ENCODE measurements around the gene ZC2HC1B. TPM values are rescaled to one million over a fixed set of nuclear protein-coding genes. Genes with fewer than 3 reads are reported as not detected.
"Not testable (repeated sequence)": the region's sequence is repeated elsewhere in the genome, so short reads cannot be mapped to it uniquely, and the experiment has no call there.

The ZC2HC1B gene
- total RNA-seq, 1 experiment from 2014 or later: not detected

GRCh38 chr6:143867236-143867635 is 3.0 kb downstream of the ZC2HC1B start:
- TF ChIP-seq ZFX (IDR thresholded peaks at IDR 0.05) (no peak), REST (IDR thresholded peaks at IDR 0.05; ENCODE audit: low read depth) (no peak), POLR2AphosphoS5 (IDR thresholded peaks at IDR 0.05; ENCODE audit: low read depth, low read length) (no peak), JUND (IDR thresholded peaks at IDR 0.05) (no peak), RAD21 (IDR thresholded peaks at IDR 0.05; ENCODE audit: low read depth) (no peak), FOSL1 (IDR thresholded peaks at IDR 0.05; ENCODE audit: low read depth) (no peak), EZH2 (IDR thresholded peaks at IDR 0.05) (no peak), ATF3 (IDR thresholded peaks at IDR 0.05) (no peak), CBX3 (IDR thresholded peaks at IDR 0.05; ENCODE audit: low read depth) (no peak), CEBPB (IDR thresholded peaks at IDR 0.05; ENCODE audit: low read depth) (no peak), SP1 (IDR thresholded peaks at IDR 0.05; ENCODE audit: low read depth) (no peak), ELF1 (IDR thresholded peaks at IDR 0.05; ENCODE audit: borderline replicate concordance, low read depth) (no peak), EZH2phosphoT487 (IDR thresholded peaks at IDR 0.05; ENCODE audit: borderline replicate concordance) (no peak)
- TF ChIP-seq, protein P1, sequence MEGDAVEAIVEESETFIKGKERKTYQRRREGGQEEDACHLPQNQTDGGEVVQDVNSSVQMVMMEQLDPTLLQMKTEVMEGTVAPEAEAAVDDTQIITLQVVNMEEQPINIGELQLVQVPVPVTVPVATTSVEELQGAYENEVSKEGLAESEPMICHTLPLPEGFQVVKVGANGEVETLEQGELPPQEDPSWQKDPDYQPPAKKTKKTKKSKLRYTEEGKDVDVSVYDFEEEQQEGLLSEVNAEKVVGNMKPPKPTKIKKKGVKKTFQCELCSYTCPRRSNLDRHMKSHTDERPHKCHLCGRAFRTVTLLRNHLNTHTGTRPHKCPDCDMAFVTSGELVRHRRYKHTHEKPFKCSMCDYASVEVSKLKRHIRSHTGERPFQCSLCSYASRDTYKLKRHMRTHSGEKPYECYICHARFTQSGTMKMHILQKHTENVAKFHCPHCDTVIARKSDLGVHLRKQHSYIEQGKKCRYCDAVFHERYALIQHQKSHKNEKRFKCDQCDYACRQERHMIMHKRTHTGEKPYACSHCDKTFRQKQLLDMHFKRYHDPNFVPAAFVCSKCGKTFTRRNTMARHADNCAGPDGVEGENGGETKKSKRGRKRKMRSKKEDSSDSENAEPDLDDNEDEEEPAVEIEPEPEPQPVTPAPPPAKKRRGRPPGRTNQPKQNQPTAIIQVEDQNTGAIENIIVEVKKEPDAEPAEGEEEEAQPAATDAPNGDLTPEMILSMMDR (IDR thresholded peaks at IDR 0.05 in 2 of 3, conservative IDR thresholded peaks at IDR 0.05 in 1 of 3; ENCODE audit: borderline replicate concordance in 1 of 3, insufficient read depth in 1 of 3, low read depth in 2 of 3, low read length in 2 of 3): no peak
- Histone ChIP-seq H3K27me3 (ENCODE audit: insufficient read depth, low read length) (no peaks in the 10 kb centered on the region), H3K9me2 (ENCODE audit: insufficient read depth) (no peaks in the 10 kb centered on the region), H3K27ac (ENCODE audit: low read depth, low read length) (no peak overlapping the region), H4K20me1 (ENCODE audit: insufficient read depth) (0 out of 2 replicates have a peak, but pooled peaks cover 7% of the 10 kb centered on the region), H3K79me2 (ENCODE audit: insufficient read depth, low read length) (no peaks in the 10 kb centered on the region), H3K36me3 (ENCODE audit: control insufficient read depth in 1 of 2, insufficient read depth in 2 of 2, low read length in 2 of 2) (peaks cover 4 to 10% of the 10 kb centered on the region in 2 experiments; a peak in 3 of 4 replicates), H3K4me2 (ENCODE audit: low read length) (no peak overlapping the region), H3K9ac (ENCODE audit: low read length) (no peak overlapping the region), H2AFZ (ENCODE audit: low read depth, low read length, poor library complexity, severe bottlenecking) (no peak overlapping the region), H3K9me3 (ENCODE audit: control insufficient read depth in 1 of 2, insufficient read depth in 1 of 2, low read depth in 1 of 2, low read length in 2 of 2) (no peaks in the 10 kb centered on the region), H3K4me1 (ENCODE audit: control insufficient read depth in 1 of 2, insufficient read depth in 2 of 2, low read length in 2 of 2) (no peaks in the 10 kb centered on the region), H3K4me3 (replicated peaks in 1 of 2; ENCODE audit: low read depth in 1 of 2, low read length in 2 of 2) (no peak overlapping the region)
- ChIA-PET POLR2A (no interaction called here), CTCF (no interaction called here), RAD21 (ENCODE audit: low non-redundant PET in 1 of 2, low total read pairs in 2 of 2, uncharacterized antibody in 2 of 2, unreplicated experiment in 2 of 2) (no interaction called here)
- DNase-seq (ENCODE audit: low read depth, low spot score) (no peak), ATAC-seq (no peak)
- BruUV-seq (replicated peaks): no TSS peak
- intact Hi-C loops (cut with micrococcal nuclease): no loop called here

DNA sequence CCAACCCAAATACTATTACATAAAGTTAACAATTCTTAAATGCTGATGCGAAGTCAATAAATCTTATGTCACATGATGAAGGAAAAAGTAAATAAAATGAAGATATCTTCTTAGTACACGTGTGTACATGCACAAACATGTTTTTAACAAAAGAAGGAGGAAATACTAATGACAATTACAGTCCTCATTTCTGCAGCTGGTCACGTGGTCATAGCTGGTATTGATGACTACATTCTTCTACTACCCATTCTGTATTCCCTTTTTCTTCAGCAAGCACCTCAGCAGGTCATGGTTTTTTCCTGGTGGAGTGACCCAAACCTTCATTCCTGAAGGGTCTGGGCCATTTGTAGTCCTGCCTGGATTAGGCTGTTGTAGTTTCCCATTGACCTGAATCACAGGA is 4.5 kb downstream of the ZC2HC1B start:
- POLR2A ChIA-PET; CTCF ChIA-PET; ATAC-seq; H3K4me2 ChIP-seq (ENCODE audit: low read length); H3K9me3 ChIP-seq (ENCODE audit: control insufficient read depth in 1 of 2, insufficient read depth in 1 of 2, low read depth in 1 of 2, low read length in 2 of 2); H3K9ac ChIP-seq (ENCODE audit: low read length); RAD21 ChIA-PET (ENCODE audit: low non-redundant PET in 1 of 2, low total read pairs in 2 of 2, uncharacterized antibody in 2 of 2, unreplicated experiment in 2 of 2); DNase-seq (ENCODE audit: low read depth, low spot score); H3K36me3 ChIP-seq (ENCODE audit: control insufficient read depth in 1 of 2, insufficient read depth in 2 of 2, low read length in 2 of 2); BruUV-seq (replicated peaks); H3K27me3 ChIP-seq (ENCODE audit: insufficient read depth, low read length); intact Hi-C loops (cut with micrococcal nuclease); H3K4me1 ChIP-seq (ENCODE audit: control insufficient read depth in 1 of 2, insufficient read depth in 2 of 2, low read length in 2 of 2); H4K20me1 ChIP-seq (ENCODE audit: insufficient read depth); H3K4me3 ChIP-seq (replicated peaks in 1 of 2; ENCODE audit: low read depth in 1 of 2, low read length in 2 of 2); H2AFZ ChIP-seq (ENCODE audit: low read depth, low read length, poor library complexity, severe bottlenecking); H3K9me2 ChIP-seq (ENCODE audit: insufficient read depth); H3K79me2 ChIP-seq (ENCODE audit: insufficient read depth, low read length); H3K27ac ChIP-seq (ENCODE audit: low read depth, low read length): not testable (repeated sequence)
